ENCODE results near the gene DENND5A.

Gene DENND5A

GRCh38 chr11:9251311-9251710 lies 13.8 kb downstream of the DENND5A start:
- 0 out of 2 replicates have a peak, but pooled peaks cover 6% of the 10 kb centered on the region for H4K20me1 ChIP-seq (ENCODE audit: control insufficient read depth, insufficient read depth, low read depth, low read length)
- peaks cover 5% of the 10 kb centered on the region; the same call in 1 of the 2 replicates for H3K4me1 ChIP-seq (ENCODE audit: control insufficient read depth, low read length)

GRCh38 chr11:9250139-9250582 lies 15.0 kb downstream of the DENND5A start:
- no peaks in the 10 kb centered on the region for H3K9me3 ChIP-seq (ENCODE audit: control insufficient read depth, insufficient read depth, low read length)
- TF ChIP-seq CTCF (IDR thresholded peaks at IDR 0.05; ENCODE audit: low read depth, low read length, poor library complexity, severe bottlenecking) (no peak), EZH2phosphoT487 (IDR thresholded peaks at IDR 0.05; ENCODE audit: borderline replicate concordance, low read length) (no peak)
- 0 out of 2 replicates have a peak, but pooled peaks cover 6% of the 10 kb centered on the region for H4K20me1 ChIP-seq (ENCODE audit: control insufficient read depth, insufficient read depth, low read depth, low read length)
- no peak overlapping the region for H3K4me2 ChIP-seq (ENCODE audit: low read length)
- H3K27me3 ChIP-seq (ENCODE audit: control insufficient read depth, low read length), result peaks cover 10% of the 10 kb centered on the region; the same call in 1 of the 2 replicates
- H3K27ac ChIP-seq (ENCODE audit: low read depth, low read length), result no peak overlapping the region
- H3K36me3 ChIP-seq (ENCODE audit: control insufficient read depth, low read length), result no peaks in the 10 kb centered on the region
- no peaks in the 10 kb centered on the region for H3K79me2 ChIP-seq (ENCODE audit: control insufficient read depth, low read length)
- H3K4me1 ChIP-seq (ENCODE audit: control insufficient read depth, low read length), result peaks cover 7% of the 10 kb centered on the region; the same call in 1 of the 2 replicates
- no peak overlapping the region for H3K4me3 ChIP-seq (ENCODE audit: low read length)
- peaks cover 5% of the 10 kb centered on the region; the same call in 1 of the 2 replicates for H3F3A ChIP-seq (ENCODE audit: control insufficient read depth, insufficient read depth)
- no peaks in the 10 kb centered on the region for H3K9me2 ChIP-seq (replicated peaks; ENCODE audit: control insufficient read depth, low read length)

More at GRCh38 chr11:9251311-9251710, 13.8 kb downstream of the DENND5A start:
- H3K9me3 ChIP-seq (ENCODE audit: control insufficient read depth, insufficient read depth, low read length), result no peaks in the 10 kb centered on the region
- H3F3A ChIP-seq (ENCODE audit: control insufficient read depth, insufficient read depth), result peaks cover 5% of the 10 kb centered on the region; the same call in 1 of the 2 replicates
- H3K36me3 ChIP-seq (ENCODE audit: control insufficient read depth, low read length), result no peaks in the 10 kb centered on the region
- H3K4me2 ChIP-seq (ENCODE audit: low read length), result no peak overlapping the region
- TF ChIP-seq EZH2phosphoT487 (IDR thresholded peaks at IDR 0.05; ENCODE audit: borderline replicate concordance, low read length) (no peak), CTCF (IDR thresholded peaks at IDR 0.05; ENCODE audit: low read depth, low read length, poor library complexity, severe bottlenecking) (no peak)
- H3K79me2 ChIP-seq (ENCODE audit: control insufficient read depth, low read length), result no peaks in the 10 kb centered on the region
- H3K4me3 ChIP-seq (ENCODE audit: low read length), result no peak overlapping the region
- peaks cover 10% of the 10 kb centered on the region; the same call in 1 of the 2 replicates for H3K27me3 ChIP-seq (ENCODE audit: control insufficient read depth, low read length)
- H3K27ac ChIP-seq (ENCODE audit: low read depth, low read length), result no peak overlapping the region
- no peaks in the 10 kb centered on the region for H3K9me2 ChIP-seq (replicated peaks; ENCODE audit: control insufficient read depth, low read length)

GRCh38 chr11:9249252-9249651 lies 15.9 kb downstream of the DENND5A start:
- Histone ChIP-seq H3K4me2 (ENCODE audit: low read length) (no peak overlapping the region), H3K79me2 (ENCODE audit: control insufficient read depth, low read length) (no peaks in the 10 kb centered on the region)

More at GRCh38 chr11:9249252-9249651, 15.9 kb downstream of the DENND5A start:
- peaks cover 5% of the 10 kb centered on the region; the same call in 1 of the 2 replicates for H3F3A ChIP-seq (ENCODE audit: control insufficient read depth, insufficient read depth)
- H3K36me3 ChIP-seq (ENCODE audit: control insufficient read depth, low read length), result no peaks in the 10 kb centered on the region
- TF ChIP-seq EZH2phosphoT487 (IDR thresholded peaks at IDR 0.05; ENCODE audit: borderline replicate concordance, low read length) (no peak), CTCF (IDR thresholded peaks at IDR 0.05; ENCODE audit: low read depth, low read length, poor library complexity, severe bottlenecking) (no peak)
- H3K9me3 ChIP-seq (ENCODE audit: control insufficient read depth, insufficient read depth, low read length), result no peaks in the 10 kb centered on the region
- no peak overlapping the region for H3K27ac ChIP-seq (ENCODE audit: low read depth, low read length)
- H3K9me2 ChIP-seq (replicated peaks; ENCODE audit: control insufficient read depth, low read length), result no peaks in the 10 kb centered on the region
- no peak overlapping the region for H3K4me3 ChIP-seq (ENCODE audit: low read length)
- peaks cover 10% of the 10 kb centered on the region; the same call in 1 of the 2 replicates for H3K27me3 ChIP-seq (ENCODE audit: control insufficient read depth, low read length)
- H3K4me1 ChIP-seq (ENCODE audit: control insufficient read depth, low read length), result peaks cover 7% of the 10 kb centered on the region; the same call in 1 of the 2 replicates
- H4K20me1 ChIP-seq (ENCODE audit: control insufficient read depth, insufficient read depth, low read depth, low read length), result 0 out of 2 replicates have a peak, but pooled peaks cover 6% of the 10 kb centered on the region

All from DOHH2 (cell line).